Keratinocyte (primary cell): ENCODE measurements around the gene BTN3A1. TPM values are rescaled to one million over a fixed set of nuclear protein-coding genes. Genes with fewer than 3 reads are reported as not detected.

Experiments used
- DNase-seq: peaks from one replicate; pipeline ENCODE4 v3.0.0-alpha.2; 2011; ENCODE audit warnings: low read depth, missing footprints, low spot score
- FAIRE-seq: peaks from 2 replicates; lab custom pipeline; 2011; peaks lifted over from hg19 to GRCh38; lab: Jason Lieb, UNC
- H2AFZ ChIP-seq: 2 replicates; pipeline ENCODE4 v1.6.0; 2012; ENCODE audit warnings: low read length, control low read depth, inconsistent platforms; ENCODE audit not compliant: control insufficient read depth
- H3K27ac ChIP-seq: 2 replicates; pipeline ENCODE4 v1.5.1; 2011; ENCODE audit warnings: low read length; ENCODE audit not compliant: control insufficient read depth, insufficient read depth
- H3K27me3 ChIP-seq: 3 replicates; pipeline ENCODE4 v1.6.0; 2011; ENCODE audit warnings: low read length; ENCODE audit not compliant: control insufficient read depth, insufficient read depth; ENCODE audit errors: extremely low read depth
- H3K36me3 ChIP-seq, 2 experiments: 2 replicates in 1 of 2; 3 replicates in 1 of 2; pipeline ENCODE4 v1.5.1; 2011; ENCODE audit warnings: low read length in 2 of 2, mild to moderate bottlenecking in 1 of 2; ENCODE audit not compliant: control insufficient read depth in 2 of 2, insufficient read depth in 2 of 2; ENCODE audit errors: extremely low read depth in 1 of 2
- H3K4me1 ChIP-seq: 3 replicates; pipeline ENCODE4 v1.5.1; 2011; ENCODE audit warnings: low read length; ENCODE audit not compliant: control insufficient read depth, insufficient read depth; ENCODE audit errors: extremely low read depth
- H3K4me2 ChIP-seq: 3 replicates; pipeline ENCODE4 v1.6.0; 2011; ENCODE audit warnings: low read depth, low read length; ENCODE audit not compliant: control insufficient read depth, insufficient read depth; ENCODE audit errors: extremely low read depth
- H3K4me3 ChIP-seq, 3 experiments: fragments of 200-600 bp in 1 of 3; sonication (generic) in 1 of 3; 2 replicates in 2 of 3; 3 replicates in 1 of 3; pipeline ENCODE4 v1.5.1; 2011 to 2016; ENCODE audit warnings: low read length in 3 of 3, mild to moderate bottlenecking in 3 of 3, control low read depth in 2 of 3, inconsistent platforms in 1 of 3, low read depth in 1 of 3, mixed read lengths in 1 of 3, mixed run types in 1 of 3, moderate library complexity in 1 of 3; ENCODE audit not compliant: control insufficient read depth in 2 of 3, insufficient read depth in 2 of 3; ENCODE audit errors: extremely low read depth in 1 of 3
- H3K79me2 ChIP-seq: 2 replicates; pipeline ENCODE4 v1.6.0; 2012; ENCODE audit warnings: low read length; ENCODE audit not compliant: control insufficient read depth, insufficient read depth
- H3K9ac ChIP-seq: 3 replicates; pipeline ENCODE4 v1.6.0; 2011; ENCODE audit warnings: low read length; ENCODE audit not compliant: control insufficient read depth, insufficient read depth; ENCODE audit errors: extremely low read depth
- H3K9me1 ChIP-seq: 3 replicates; pipeline ENCODE4 v1.6.0; 2011; ENCODE audit warnings: low read length; ENCODE audit not compliant: control insufficient read depth, insufficient read depth; ENCODE audit errors: extremely low read depth
- H3K9me3 ChIP-seq: 2 replicates; pipeline ENCODE4 v1.5.1; 2012; ENCODE audit warnings: low read depth, low read length; ENCODE audit not compliant: control insufficient read depth
- H4K20me1 ChIP-seq: 3 replicates; pipeline ENCODE4 v1.6.0; 2011; ENCODE audit warnings: low read length; ENCODE audit not compliant: control insufficient read depth, insufficient read depth; ENCODE audit errors: extremely low read depth
- CTCF ChIP-seq, 3 experiments: IDR thresholded peaks in 1 of 3; conservative IDR thresholded peaks in 1 of 3; optimal IDR thresholded peaks in 1 of 3; 2 replicates in 2 of 3; 3 replicates in 1 of 3; pipeline versions ENCODE3 to v1.5.1; 2011; ENCODE audit warnings: low read length in 3 of 3, mild to moderate bottlenecking in 3 of 3, moderate library complexity in 2 of 3, control low read depth in 1 of 3, inconsistent platforms in 1 of 3; ENCODE audit not compliant: insufficient read depth in 2 of 3; ENCODE audit errors: extremely low read depth in 1 of 3
- EZH2 ChIP-seq: IDR thresholded peaks from one replicate; pipeline ENCODE4 v1.6.1; 2012; ENCODE audit warnings: inconsistent platforms, mild to moderate bottlenecking, low read length, moderate library complexity
- dilution Hi-C: fragments of 300-500 bp; cut with MboI; formaldehyde crosslinking; loops from one replicate; pipeline ENCODE4 v1.7.0; 2020; ENCODE audit warnings: low sequenced_read_pairs; ENCODE audit not compliant: extremely low pct_ligation_motif_present
- polyA plus RNA-seq, 5 experiments: library from polyadenylated mRNA; depleted of rRNA in 3 of 5; stranded (reverse) in 3 of 5; stranded (forward) in 1 of 5; unstranded in 1 of 5; fragments of >200 nt; gene quantifications; 1 replicate in 1 of 5; 2 replicates in 3 of 5; 3 replicates in 1 of 5; pipeline versions ENCODE4 v1.2.1 to v1.2.3, GENCODE V29; 2011 to 2012; ENCODE audit warnings: missing spikeins in 2 of 5, low read depth in 1 of 5, low replicate concordance in 1 of 5

BTN3A1 gene
- polyA plus RNA-seq, 1 donor (not counting 4 experiments of a cell fraction or from before 2014, with no cell fraction given): 6.9 TPM

DNA sequence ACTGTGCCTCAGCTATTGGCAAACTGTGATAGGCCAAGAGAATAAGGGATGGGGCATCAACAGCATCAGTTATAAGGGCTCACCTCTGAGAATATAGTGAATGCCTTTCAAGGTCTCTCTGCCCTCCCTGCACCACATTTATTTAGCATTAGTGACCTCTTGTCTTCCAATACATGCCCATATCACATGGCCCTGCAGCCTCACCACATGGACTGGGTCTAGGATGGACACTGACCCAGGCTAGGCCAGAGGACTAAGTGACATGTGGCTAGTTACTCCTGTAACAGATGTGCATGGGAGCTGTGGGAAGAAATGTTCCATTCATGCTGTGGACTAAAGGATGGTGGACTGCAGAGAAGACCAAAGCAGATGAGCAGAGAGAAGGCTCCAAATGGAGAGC, 22.3 kb upstream of the BTN3A1 start:
- Histone ChIP-seq H3K9me1 (no peaks in the 10 kb centered on the region), H3K4me3 (no peak overlapping the region), H3K9ac (no peak overlapping the region), H3K4me1 (peaks cover 5% of the 10 kb centered on the region), H2AFZ (no peak overlapping the region), H3K79me2 (no peaks in the 10 kb centered on the region), H3K36me3 (no peaks in the 10 kb centered on the region), H3K27ac (no peak overlapping the region), H3K27me3 (no peaks in the 10 kb centered on the region), H3K9me3 (no peaks in the 10 kb centered on the region), H4K20me1 (no peaks in the 10 kb centered on the region), H3K4me2 (no peak overlapping the region)
- FAIRE-seq (no peak), DNase-seq (no peak)
- TF ChIP-seq EZH2 (no peak), CTCF (optimal IDR thresholded peaks at IDR 0.05 in 1 of 3, IDR thresholded peaks at IDR 0.05 in 1 of 3, conservative IDR thresholded peaks at IDR 0.05 in 1 of 3; ENCODE audit: extremely low read depth in 1 of 3, insufficient read depth in 2 of 3, low read length in 3 of 3) (no peak)
- dilution Hi-C loops: no loop called here

DNA sequence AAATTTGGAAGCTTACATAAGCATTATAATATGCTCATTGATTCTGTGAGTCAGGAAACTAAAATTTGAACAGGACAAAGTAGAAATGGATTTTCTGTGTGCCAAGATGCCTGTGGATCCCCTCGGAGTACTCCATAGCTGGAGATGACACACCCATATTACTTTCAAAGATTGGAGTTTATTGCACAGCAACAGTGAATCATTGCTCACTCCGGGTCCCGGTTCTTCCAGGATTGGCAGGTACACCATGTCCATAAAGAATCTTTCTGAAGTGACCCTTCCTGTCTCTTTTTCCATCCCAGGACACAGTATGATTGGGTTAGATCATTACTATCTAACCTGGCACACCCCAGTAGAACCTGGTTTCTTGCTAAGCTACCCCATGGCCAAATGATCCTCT, 21.8 kb upstream of the BTN3A1 start:
- H3K27me3 ChIP-seq: no peaks in the 10 kb centered on the region
- H3K27ac ChIP-seq: no peak overlapping the region
- H3K9me1 ChIP-seq: no peaks in the 10 kb centered on the region
- FAIRE-seq: no peak
- H4K20me1 ChIP-seq: no peaks in the 10 kb centered on the region
- no peaks in the 10 kb centered on the region for H3K9me3 ChIP-seq
- H3K4me3 ChIP-seq: no peak overlapping the region
- TF ChIP-seq CTCF (optimal IDR thresholded peaks at IDR 0.05 in 1 of 3, IDR thresholded peaks at IDR 0.05 in 1 of 3, conservative IDR thresholded peaks at IDR 0.05 in 1 of 3; ENCODE audit: extremely low read depth in 1 of 3, insufficient read depth in 2 of 3, low read length in 3 of 3) (no peak), EZH2 (no peak)
- no peak overlapping the region for H3K9ac ChIP-seq
- H3K4me1 ChIP-seq: peaks cover 5% of the 10 kb centered on the region
- H3K4me2 ChIP-seq: no peak overlapping the region
- dilution Hi-C loops: no loop called here
- H3K36me3 ChIP-seq: no peaks in the 10 kb centered on the region
- H3K79me2 ChIP-seq: no peaks in the 10 kb centered on the region
- H2AFZ ChIP-seq: no peak overlapping the region
- no peak for DNase-seq
